ENCODE measurements around the gene GINS1.

GINS1 gene

GRCh38 chr20:25465243-25466135 lies 58.0 kb downstream of the GINS1 start:
- TF ChIP-seq SPI1 (IDR thresholded peaks at IDR 0.05; ENCODE audit: borderline replicate concordance, low read depth), result no peak
- no peak for TF ChIP-seq CTCF (IDR thresholded peaks at IDR 0.05; ENCODE audit: insufficient read depth, low read length)
- TF ChIP-seq POLR2AphosphoS5 (IDR thresholded peaks at IDR 0.05; ENCODE audit: low read depth), result no peak
- TF ChIP-seq GABPA (IDR thresholded peaks at IDR 0.05; ENCODE audit: low read depth), result no peak
- no peak for TF ChIP-seq REST (IDR thresholded peaks at IDR 0.05; ENCODE audit: insufficient replicate concordance, low read depth)
- DNase-seq (ENCODE audit: low read depth in 1 of 2, low spot score in 1 of 2), result no peak
- Histone ChIP-seq H3K27ac (replicated peaks) (no peak overlapping the region), H3K27me3 (ENCODE audit: insufficient read depth, poor library complexity, severe bottlenecking) (peaks cover 5% of the 10 kb centered on the region), H3K4me3 (replicated peaks; ENCODE audit: insufficient read depth, low read length) (no peak overlapping the region)

DNA sequence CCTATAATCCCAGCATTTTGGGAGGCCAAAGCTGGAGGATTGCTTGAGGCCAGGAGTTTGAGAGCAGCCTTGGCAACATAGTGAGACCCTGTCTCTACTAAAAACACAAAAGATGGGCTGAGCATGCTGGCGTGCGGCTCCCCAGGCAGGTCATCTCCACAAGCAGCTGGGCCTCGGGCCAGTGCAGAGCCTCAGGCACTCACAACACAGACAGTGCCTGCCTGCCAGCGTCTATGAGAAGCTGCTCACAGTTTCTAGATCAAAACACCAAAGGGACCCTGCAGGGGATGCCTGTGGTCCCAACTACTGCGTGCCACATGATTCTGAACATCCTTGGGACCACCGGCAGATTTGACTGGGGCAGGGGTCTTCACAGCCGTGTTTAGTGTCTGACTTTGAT lies 59.4 kb downstream of the GINS1 start:
- DNase-seq (ENCODE audit: low read depth in 1 of 2, low spot score in 1 of 2), result no peak
- Histone ChIP-seq H3K27ac (replicated peaks) (no peak overlapping the region), H3K27me3 (ENCODE audit: insufficient read depth, poor library complexity, severe bottlenecking) (peaks cover 5% of the 10 kb centered on the region), H3K4me3 (replicated peaks; ENCODE audit: insufficient read depth, low read length) (no peak overlapping the region)
- no peak for TF ChIP-seq CTCF (IDR thresholded peaks at IDR 0.05; ENCODE audit: insufficient read depth, low read length)
- TF ChIP-seq GABPA (IDR thresholded peaks at IDR 0.05; ENCODE audit: low read depth), result no peak
- no peak for TF ChIP-seq POLR2AphosphoS5 (IDR thresholded peaks at IDR 0.05; ENCODE audit: low read depth)
- TF ChIP-seq SPI1 (IDR thresholded peaks at IDR 0.05; ENCODE audit: borderline replicate concordance, low read depth), result no peak
- no peak for TF ChIP-seq REST (IDR thresholded peaks at IDR 0.05; ENCODE audit: insufficient replicate concordance, low read depth)

- Histone ChIP-seq H3K27ac (replicated peaks) (no peak overlapping the region), H3K27me3 (ENCODE audit: insufficient read depth, poor library complexity, severe bottlenecking) (peaks cover 5% of the 10 kb centered on the region), H3K4me3 (replicated peaks; ENCODE audit: insufficient read depth, low read length) (no peak overlapping the region)
- DNase-seq (ENCODE audit: low read depth in 1 of 2, low spot score in 1 of 2), result no peak
- no peak for TF ChIP-seq REST (IDR thresholded peaks at IDR 0.05; ENCODE audit: insufficient replicate concordance, low read depth)
- TF ChIP-seq GABPA (IDR thresholded peaks at IDR 0.05; ENCODE audit: low read depth), result no peak
- no peak for TF ChIP-seq POLR2AphosphoS5 (IDR thresholded peaks at IDR 0.05; ENCODE audit: low read depth)
- TF ChIP-seq CTCF (IDR thresholded peaks at IDR 0.05; ENCODE audit: insufficient read depth, low read length), result no peak
- no peak for TF ChIP-seq SPI1 (IDR thresholded peaks at IDR 0.05; ENCODE audit: borderline replicate concordance, low read depth)
Measured at GRCh38 chr20:25467441-25467840, 60.0 kb downstream of the GINS1 start.

Data from HL-60 (cell line).